Measurements from ENCODE around the gene GPR148.
"Not testable (repeated sequence)": the region's sequence is repeated elsewhere in the genome, so short reads cannot be mapped to it uniquely, and the experiment has no call there.

GPR148 gene, protein sequence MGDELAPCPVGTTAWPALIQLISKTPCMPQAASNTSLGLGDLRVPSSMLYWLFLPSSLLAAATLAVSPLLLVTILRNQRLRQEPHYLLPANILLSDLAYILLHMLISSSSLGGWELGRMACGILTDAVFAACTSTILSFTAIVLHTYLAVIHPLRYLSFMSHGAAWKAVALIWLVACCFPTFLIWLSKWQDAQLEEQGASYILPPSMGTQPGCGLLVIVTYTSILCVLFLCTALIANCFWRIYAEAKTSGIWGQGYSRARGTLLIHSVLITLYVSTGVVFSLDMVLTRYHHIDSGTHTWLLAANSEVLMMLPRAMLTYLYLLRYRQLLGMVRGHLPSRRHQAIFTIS

DNA sequence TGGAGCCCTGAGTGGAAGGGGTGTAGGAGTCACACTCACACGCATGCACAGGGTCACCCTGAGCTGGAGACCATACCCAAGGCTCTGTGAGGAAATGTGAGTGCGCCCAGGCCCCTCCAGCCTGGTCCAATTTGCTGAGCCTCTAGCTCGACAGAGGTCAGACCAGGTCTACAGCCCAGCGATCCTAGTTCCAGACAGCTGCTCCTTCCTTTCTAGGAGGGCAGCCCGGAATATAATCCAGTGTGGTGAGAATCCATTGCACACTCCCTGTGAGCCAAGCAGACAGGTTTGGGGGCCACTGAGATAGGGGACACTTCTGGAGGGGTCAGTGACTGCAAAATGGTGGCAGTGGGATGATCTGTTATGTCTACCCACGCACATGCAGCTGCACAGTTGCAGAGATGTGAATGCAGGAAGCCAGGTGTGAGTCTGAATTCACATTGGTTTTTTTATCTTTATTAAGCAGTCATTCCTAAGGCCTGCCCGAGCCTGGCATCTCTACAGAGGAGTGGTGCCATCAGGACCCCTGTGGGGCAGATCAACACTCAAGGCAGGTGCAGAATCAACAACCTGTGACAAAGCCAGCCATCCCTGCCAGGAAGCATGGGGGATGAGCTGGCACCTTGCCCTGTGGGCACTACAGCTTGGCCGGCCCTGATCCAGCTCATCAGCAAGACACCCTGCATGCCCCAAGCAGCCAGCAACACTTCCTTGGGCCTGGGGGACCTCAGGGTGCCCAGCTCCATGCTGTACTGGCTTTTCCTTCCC lies at the start of gene GPR148:
TSS of gene GPR148 (plus strand) at position 522 of the 768 bp plus-strand sequence. CDS start at position 604, 82 bp downstream.
- DNase-seq = peak; percentile 97

DNA sequence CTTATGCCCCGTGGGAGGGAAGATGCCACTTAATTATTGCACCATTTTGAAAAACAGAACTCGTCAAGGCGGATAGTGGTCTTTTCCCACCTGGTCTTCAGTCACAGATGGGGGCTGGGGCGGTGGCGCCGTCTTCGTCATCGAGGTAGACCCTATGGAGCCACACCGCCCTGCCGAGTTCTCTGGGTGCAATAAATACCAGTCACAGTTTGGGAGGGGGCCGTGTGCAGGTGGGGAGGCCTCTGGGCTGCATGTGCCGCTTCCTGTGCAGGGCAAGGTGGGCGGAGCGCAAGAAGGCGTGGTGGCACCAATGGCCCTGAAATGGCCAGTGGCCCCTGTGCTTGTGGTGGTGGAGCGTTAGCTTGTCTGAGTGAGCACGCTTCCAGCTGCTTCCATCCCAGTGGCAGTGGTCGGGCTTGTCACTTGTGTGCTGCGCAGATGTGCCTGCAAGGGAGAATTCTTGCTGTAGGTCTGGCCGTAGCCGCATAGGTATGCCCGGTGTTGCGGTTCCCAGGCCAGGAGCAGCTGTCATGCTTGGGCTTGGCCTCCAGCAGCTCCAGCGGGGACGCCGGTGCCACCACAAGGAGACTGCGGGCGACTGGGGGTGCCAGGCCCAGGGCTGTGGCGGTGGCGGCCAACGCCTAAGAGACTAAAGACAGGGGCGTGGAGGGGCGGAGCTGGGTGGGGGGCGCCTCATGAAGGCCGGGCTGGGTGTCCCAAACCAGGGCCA lies 36.7 kb upstream of the GPR148 start:
- not testable (repeated sequence) for DNase-seq

DNA sequence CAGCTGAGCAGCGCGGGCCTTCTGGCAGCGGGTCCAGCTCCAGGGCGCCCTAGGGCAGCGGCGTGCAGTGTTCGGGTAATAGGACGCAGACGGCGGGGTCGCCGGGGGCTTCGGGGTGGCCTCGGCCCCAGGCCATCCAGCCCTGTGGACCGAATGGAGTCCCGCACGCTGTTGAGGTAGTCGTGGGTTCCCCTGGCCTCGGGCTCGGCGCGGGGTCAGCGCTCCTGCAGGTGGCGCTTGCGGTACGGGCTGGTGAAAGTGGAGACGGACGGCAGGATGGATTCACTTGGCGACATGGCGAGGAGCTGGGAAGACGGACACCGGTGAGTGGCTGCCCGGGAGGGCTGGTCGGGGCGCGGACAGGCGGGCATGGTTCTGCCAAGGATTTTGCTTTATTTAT lies 35.4 kb upstream of the GPR148 start:
- not testable (repeated sequence) for DNase-seq

DNA sequence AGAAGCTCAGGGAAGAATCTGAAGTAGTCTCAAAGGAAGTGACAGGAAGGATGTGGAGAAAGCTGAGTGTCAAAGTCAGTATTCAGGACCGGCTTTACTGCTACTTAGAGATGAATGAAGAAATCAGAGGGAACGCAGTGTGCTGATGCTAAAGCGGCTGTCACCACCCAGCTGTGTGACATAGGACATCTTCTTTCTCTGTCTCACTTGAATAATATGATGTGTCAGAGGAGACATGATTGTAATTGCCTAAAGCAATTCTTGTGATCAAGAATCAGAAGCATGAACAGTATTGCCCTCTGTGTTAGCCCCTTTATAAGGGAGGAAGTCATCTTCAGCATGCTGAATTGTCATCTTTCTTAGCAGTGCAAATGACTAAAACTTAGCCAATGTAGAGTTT lies 25.6 kb upstream of the GPR148 start:
- DNase-seq = not testable (repeated sequence)

DNA sequence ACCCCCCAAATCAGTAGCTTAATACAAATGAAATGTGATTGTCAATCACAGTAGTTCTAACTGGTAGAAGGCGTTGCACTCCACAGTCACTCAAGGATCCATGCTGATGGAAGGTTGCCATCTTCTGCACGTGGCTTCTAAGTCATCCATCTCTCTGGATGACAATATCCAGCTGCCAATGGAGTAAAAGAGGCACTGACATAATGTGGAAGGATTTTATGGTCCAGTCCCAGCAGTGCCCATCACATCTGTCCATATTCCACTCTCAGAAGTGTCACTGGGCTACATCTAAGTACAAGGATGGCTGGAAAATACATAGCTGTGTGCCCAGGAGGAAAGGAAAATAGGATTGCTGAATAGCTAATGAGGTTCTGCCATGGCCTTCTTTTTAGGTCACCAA lies 14.1 kb upstream of the GPR148 start:
- DNase-seq = not testable (repeated sequence)

DNA sequence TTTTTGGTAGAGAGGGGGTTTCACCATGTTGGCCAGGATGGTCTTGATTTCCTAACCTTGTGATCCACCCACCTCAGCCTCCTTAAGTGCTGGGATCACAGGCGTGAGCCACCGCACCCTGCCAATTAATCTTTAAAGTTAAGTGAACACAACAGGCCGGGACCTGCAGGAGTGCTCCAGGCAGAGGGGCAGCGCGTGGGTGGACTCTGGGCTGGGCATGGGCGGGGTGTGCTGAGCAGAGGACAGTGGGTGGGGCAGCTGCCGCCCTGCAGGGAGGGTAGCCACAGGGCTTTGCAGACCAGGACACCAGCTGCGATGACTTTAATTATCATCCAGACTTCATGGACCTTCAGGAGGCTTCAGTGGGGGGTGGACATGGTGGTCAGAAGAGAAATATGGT lies 8.8 kb upstream of the GPR148 start:
- no peak for DNase-seq

DNA sequence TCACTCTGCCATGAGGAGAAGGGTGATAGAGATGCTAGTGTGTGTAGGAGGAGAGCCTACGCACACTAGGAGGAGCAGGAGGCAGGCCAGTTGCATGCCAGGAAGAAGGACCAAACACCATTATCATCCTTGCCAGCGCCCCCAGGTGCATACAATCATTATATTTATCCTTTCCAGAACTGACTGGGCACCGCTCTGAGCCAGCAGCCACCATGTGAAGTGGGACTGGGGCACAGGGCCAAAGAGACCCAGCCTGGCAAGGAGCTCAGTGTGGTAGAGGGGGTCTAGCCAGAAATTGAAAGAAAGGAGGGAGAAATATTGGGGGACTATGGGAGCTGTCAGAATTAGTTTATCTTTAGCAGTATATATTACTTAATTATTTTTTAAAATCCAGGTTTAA lies 8.3 kb upstream of the GPR148 start:
- no peak for DNase-seq

DNA sequence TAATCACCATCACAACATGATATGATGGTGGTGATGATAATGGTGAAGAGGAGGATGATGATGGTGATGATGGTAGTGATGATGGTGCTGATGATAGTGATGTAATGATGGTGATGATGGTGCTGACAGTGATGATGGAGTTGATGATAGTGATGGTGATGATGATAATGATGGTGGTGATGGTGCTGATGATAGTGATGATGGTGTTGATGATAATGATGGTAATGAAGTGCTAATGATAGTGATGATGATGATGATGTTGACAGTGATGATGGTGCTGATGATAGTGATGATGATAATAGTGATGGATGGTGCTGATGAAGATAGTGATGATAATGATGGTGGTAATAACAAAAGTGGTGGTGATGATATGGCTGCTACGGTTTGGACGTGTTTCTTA lies 4.4 kb upstream of the GPR148 start:
- DNase-seq = no peak

DNA sequence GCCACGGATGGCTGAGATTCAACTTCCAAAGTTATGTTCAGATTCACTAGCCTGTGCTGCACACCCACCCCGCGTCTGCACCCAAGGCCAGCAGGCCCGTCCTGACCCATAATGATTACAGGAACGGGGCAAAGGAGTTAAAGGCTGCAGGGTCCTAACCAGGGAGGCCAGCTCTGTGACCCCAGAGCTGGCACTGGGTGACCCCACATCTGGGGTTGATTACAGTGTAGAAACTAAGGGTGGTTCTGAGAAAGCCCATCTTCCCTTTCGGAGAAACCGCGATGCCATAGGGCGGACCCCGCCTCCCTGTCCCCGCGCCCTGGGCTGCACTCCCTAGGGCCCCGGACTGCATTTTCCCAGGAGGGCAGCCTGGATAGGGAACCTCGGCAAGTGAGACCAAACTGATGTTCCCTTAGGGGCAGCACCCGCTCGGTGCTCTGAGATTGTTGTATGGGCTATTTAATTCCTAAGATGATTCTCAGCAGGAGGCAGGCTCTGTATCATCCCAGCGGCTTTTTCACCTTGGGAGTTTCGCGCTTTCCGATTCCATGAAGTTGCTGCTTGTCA lies 2.2 kb upstream of the GPR148 start:
- no peak for DNase-seq

DNA sequence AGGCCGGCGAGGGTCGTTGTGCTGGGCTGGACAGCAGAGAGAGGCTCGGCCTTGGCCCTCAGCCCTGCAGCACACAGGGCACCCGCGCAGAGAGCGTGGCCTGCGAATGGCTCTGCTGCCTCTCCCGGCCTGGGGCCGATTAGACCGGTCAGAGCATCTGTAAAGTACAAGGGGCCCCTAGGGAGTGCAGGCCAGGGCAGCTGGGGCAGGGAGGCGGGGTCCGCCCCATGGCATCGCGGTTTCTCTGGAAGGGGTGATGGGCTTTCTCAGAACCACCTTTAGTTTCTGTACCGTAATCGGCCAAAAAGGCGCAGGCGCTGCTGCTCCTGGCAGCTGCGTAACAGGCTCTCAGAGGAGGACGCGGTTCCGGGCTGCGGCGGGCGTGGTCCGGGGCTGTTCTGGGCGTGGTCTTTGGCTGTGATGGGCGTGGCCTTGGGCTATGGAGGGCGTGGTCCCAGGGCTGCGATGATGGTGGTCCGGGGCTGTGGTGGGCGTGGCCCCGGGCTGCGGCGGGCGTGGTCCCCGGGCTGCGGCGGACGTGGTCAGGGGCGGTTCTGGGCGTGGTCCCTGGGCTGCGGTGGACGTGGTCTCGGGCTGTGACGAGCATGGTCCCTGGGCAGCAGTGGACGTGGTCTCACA lies 1.5 kb upstream of the GPR148 start:
- DNase-seq = peak; percentile 64

DNA sequence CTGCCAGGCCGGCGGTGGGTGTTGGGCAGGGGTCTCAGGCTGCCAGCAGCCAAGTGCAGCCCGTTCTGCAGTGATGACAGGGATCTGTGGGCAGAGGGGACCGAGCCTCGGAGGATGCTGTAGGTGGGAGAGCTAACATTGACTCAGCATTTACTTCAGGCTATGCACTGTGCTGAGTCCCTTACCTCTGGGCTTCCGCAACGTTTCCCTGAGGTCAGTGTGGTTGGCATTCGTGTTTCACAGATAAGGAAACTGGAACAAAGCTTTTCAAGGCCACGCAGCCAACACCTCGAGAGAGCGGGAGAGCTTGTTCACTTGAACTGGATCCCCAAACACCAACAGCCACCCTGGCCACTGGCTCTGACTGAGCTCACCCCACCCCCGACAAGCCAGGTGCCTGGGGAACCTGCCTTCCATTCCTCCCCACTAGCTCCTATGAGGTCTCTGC lies 839 bp upstream of the GPR148 start:
- no peak for DNase-seq

DNA sequence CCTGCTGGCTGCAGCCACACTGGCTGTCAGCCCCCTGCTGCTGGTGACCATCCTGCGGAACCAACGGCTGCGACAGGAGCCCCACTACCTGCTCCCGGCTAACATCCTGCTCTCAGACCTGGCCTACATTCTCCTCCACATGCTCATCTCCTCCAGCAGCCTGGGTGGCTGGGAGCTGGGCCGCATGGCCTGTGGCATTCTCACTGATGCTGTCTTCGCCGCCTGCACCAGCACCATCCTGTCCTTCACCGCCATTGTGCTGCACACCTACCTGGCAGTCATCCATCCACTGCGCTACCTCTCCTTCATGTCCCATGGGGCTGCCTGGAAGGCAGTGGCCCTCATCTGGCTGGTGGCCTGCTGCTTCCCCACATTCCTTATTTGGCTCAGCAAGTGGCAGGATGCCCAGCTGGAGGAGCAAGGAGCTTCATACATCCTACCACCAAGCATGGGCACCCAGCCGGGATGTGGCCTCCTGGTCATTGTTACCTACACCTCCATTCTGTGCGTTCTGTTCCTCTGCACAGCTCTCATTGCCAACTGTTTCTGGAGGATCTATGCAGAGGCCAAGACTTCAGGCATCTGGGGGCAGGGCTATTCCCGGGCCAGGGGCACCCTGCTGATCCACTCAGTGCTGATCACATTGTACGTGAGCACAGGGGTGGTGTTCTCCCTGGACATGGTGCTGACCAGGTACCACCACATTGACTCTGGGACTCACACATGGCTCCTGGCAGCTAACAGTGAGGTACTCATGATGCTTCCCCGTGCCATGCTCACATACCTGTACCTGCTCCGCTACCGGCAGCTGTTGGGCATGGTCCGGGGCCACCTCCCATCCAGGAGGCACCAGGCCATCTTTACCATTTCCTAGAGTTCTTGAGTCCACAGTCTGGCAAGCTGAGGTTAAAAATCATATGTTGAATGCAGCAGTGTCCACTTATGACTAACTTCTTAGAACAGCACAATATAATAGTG lies 741 bp downstream of the GPR148 start:
- peak; percentile 56 for DNase-seq

DNA sequence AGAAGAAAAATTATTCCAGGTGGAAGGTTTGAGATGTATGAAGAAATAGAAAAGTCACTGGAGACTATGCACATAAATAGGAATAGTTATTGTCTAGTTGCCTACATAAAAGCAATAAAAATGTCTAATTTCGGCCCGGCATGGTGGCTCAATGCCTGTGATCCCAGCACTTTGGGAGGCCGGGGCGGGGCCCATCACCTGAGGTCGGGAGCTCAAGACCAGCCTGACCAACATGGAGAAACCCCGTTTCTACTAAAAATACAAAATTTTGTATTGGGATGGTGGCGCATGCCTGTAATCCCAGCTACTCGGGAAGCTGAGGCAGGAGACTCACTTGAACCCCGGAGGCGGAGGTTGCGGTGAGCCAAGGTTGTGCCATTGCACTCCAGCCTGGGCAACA lies 3.4 kb downstream of the GPR148 start:
- DNase-seq = not testable (repeated sequence)

DNA sequence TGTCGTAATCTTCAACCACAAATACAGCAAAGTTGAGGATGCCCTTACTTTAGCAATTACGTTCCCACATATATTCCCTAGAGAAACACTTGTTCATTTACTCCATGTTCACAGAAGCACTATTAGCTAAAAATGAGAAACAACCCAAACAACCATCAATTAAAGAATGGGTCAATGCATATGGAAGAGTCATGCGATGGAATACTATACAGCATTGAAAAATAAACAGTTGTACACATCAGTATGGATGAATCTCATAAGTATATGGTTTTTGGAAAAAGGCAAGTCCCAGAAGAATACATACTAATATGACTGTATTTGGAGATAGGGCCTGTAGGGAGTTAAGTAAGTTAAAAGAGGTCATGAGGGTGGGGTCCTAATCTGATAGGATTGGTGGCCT lies 6.3 kb downstream of the GPR148 start:
- DNase-seq = no peak

DNA sequence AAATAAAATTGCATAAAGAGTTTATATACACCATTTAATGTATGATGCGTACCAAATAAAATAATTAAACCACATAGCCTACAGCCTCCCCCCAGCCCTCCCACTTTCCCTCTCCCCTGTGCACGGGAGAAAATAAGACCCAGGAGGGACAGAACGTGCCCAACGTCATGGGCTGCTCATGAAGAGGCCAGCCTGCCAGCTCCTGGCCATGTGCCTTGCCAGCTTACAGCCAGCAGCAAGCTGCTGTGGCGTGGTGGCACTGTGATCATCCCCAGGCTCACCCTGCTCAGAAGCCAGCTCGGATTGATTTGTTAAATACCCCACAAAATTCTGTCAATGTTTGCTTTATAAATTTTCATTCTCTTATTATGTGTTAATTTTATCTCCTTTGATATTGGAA lies 7.6 kb downstream of the GPR148 start:
- no peak for DNase-seq

DNA sequence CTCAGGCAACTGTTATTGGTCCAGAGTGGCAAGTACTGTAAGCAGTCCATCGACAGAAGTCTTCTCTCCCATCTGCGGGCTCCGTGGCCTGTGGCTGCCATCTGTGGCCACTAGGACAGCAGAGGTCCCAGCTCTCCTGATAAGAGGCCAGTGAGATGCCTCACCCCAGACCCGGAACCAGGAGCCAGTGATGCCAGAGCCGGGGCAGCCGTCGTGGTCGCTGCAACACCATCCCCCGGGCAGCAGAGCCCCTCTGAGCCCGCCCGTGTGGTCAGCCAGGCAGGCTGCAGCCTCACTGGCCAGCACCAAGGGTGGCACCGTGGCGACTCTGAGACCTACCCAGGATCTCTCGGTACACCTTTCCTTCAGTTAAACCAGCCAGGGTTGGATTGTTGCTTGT lies 8.7 kb downstream of the GPR148 start:
- DNase-seq = no peak

DNA sequence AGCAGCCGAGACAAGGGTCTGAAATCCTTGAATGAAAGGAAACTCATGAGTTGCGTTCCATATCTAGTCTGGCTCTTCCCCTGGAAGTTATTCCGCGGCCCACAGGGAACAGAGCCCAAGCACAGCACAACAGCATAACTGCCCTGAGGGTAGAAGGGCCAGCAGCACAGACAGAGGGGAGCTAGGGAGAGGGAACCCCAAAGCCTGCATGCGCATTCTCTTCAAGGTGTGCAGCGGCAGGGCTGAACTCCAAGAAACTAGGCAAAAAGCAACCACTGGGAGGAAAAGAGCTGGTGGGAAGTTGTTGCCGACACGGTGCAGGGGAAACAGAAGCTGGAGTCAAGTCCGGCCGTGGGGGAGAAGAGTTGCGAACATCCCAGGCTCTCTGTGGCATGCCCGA lies 11.8 kb downstream of the GPR148 start:
- DNase-seq = no peak

DNA sequence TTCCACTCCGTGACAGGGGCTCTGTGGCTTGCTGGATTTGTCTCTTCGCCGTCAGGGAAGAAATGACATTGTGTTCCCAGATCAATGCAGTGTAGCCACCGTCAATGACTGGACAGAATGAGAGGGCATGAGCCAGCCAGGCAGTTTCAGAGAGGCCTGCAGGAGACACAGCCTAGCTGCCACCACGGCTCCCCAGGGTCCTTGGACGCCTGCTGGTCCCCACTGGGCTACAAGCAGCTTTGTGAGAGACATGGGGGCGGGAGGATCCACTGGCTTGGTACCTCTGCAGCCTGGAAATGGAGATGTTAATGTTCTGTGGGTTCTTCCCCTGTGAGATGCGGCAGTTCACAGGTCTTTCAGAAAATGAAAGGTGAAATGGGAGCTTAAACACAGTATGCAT lies 14.4 kb downstream of the GPR148 start:
- no peak for DNase-seq

DNA sequence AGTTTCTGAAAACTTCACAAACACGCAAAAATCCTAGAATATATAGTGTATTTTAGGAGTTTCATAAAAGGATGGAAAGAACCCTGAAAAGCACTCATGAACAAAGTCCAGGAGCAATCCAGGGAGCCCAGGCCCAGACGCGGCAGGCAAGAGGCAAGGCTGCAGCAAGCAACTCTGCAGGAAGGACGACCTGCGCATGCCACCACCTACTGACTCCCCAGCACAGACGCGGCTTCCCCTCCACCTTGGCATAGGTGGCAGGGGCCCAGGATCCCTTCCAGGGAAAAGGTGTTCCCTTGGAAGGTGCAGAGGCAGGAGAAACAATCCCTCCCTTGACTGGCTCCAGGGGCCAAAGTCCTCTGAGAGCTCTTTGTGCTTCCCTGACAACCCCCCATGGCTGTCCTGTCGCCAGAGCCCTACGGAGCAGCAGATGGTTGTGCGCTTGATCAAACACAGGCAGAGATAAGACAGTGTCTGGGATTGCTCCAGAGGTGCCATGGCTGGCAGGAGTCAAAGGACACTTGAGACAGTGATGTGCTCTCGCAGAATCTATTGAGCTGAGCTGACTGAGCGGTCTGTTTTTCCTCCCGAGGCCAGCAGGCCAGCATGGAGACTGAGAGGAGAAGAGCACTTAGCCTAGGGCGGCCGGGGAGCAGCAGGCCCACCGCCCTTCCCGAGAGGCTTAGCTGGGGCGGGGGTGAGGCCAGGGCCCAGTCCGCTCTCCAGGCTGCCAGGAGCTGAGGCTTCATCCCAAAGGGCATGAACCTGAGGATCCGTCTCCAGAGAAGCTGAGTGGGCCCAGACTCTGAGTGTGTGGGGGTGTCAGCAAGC lies 15.6 kb downstream of the GPR148 start:
- DNase-seq = no peak

DNA sequence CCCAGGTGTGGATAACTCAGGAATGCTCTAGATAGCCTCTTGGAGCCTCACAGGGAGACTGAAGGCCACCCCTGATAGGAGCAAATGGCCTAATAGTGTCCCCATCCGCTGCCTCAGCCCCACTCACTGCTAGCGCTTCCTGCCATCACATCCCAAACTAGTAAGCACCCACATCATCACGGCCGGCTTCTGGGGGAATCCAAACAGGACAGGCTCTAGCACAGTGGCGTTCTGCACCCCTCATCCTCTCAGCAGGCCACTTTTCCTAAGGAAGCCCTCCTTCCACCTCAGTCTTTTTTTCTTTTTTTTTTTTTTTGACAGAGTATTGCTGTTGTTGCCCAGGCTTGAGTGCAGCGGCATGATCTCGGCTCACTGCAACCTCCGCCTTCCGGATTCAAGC lies 20.2 kb downstream of the GPR148 start:
- no peak for DNase-seq

DNA sequence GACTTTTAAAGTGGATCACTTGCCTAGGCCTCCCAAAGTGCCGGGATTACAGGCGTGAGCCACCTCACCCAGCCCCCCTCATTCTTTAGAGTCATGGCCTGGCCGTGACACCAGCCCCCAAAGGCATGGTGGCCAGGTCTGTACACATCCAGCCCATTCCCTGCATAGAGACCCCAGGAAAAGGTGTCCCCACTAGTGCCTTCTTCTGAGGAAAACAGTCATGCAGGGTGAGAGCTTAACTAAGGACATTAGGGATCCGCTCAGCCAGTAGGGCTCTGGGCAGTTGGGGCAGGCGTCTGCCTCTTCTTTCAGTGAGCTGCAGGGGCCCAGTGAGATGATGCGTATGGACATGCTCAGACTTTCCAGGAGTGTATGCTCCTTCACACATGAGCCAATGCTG lies 20.8 kb downstream of the GPR148 start:
- no peak for DNase-seq

All from COR-L47 (cell line).